NOMO-1 treated with dmso at 0.1 percent for 144 hours (cell line): ENCODE measurements around the gene PNPLA3.

Experiments
- DNase-seq: peaks from one replicate; lab custom pipeline; 2025; ENCODE audit not compliant: unreplicated experiment; lab: John Stamatoyannopoulos, UW

PNPLA3 gene

GRCh38 chr22:43957871-43958270 lies 34.3 kb downstream of the PNPLA3 start:
- no peak for DNase-seq

DNA sequence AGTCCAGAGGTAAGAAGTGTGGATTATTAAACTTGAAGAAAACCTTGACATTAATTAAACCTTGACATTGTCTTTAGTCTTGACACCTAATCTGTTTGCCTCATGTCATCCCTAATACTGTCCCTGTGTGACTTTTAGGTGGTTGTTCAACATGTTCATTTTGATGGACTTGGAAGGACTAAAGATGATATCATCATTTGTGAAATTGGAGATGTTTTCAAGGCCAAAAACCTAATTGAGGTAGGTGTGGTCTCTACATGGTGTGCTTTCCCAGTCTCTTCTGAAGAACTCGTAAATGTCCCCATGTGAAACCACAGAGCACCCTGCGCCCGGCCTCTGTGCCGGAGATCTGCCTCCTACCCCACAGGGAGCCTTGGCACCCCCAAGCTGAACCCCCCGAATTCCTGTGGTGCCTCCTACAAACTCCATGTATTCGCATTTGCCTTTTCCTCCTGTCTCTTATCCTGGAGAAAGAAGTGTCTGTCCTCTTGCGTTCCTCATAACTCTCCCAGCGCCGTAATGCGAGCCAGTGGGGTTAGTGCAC lies 40.8 kb downstream of the PNPLA3 start:
- no peak for DNase-seq

GRCh38 chr22:43967069-43967468 lies 43.5 kb downstream of the PNPLA3 start:
- no peak for DNase-seq

GRCh38 chr22:43968614-43969013 lies 45.0 kb downstream of the PNPLA3 start:
- no peak for DNase-seq

GRCh38 chr22:43969021-43969878 lies 45.6 kb downstream of the PNPLA3 start:
- DNase-seq = no peak

DNA sequence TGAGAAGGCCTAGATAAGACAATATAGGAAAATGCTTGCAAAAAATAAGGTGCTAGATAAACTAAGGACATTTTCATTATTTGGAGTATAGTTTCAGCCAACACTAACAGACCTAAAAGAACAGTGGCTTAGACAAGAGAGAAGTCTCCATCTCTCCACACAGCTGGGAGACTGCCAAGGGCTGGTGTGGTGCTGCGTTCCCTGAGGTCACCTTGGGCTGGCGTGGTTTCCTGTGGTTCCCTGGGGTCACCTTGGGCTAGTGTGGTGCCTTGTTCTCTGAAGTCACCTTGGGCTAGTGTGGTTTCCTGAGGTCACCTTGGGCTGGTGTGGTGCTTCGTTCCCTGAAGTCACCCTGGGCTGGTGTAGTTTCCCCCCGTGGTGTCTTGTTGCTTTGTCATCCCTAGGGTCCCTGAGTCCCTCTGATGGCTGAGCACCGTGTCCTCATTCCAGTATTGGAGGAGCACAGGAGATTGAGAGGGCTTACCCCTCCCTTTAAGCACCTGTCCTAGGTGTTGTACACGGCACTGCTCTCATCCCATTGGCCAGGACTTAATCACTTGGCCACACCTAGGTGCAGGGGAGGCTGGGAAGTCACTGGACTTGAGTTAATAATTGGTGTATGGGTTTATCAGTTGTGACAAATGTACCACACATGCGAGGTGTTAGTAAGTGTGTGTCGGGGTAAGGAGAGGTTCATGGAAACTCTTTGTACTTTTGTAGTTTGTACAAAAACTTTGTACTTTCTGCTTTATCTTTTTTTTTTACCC lies 46.6 kb downstream of the PNPLA3 start:
- DNase-seq = no peak

- DNase-seq = no peak
Measured at GRCh38 chr22:43971112-43971511, 47.5 kb downstream of the PNPLA3 start.

DNA sequence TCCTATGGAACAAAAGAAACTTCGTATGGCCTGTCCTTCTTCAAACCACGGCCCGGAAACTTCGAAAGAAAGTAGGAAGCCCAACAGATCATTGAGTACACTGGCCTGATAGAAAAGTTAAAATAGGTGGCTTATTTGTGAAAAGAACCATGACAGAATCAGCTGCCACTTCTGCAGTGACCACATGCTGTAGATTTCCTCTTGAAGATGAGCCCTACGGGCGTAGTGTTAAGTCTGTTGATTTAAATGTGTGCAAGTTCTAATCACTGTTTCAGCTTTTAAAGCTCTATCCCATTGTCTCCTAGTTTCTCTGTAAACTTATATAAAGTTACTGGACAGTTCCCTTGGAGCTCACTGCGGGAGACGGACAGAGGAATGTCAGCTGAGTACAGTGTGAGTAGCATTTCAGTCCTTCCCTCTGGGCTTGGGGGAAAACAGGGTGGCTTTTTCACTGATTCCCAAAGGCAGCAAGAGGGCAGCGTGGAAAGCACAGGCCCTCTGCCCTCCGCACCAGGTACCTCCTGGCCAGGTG lies 49.4 kb downstream of the PNPLA3 start:
- no peak for DNase-seq

- DNase-seq = no peak
Measured at GRCh38 chr22:43974028-43974545, 50.5 kb downstream of the PNPLA3 start.

DNA sequence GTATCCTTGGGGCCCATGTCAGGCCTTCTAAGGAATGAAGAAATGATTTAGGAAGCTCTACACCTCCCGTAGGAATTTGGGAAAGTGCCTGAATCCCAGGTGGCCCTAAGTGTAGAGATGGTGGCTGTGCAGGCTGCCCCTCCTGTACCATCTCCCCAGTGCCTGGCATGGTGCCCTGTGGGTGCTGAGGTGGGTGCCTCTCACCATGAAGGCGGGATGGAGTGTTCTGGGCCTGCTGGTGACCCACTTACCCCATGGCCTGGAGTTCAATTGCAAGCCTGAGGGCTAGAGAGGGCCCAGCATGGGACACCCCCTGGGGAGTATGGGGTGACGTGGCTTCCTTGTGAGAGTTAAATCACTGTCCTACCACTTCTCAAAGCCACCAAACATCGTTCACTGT lies 51.4 kb downstream of the PNPLA3 start:
- DNase-seq = no peak

GRCh38 chr22:43976861-43977795 lies 53.5 kb downstream of the PNPLA3 start:
- DNase-seq = no peak

DNA sequence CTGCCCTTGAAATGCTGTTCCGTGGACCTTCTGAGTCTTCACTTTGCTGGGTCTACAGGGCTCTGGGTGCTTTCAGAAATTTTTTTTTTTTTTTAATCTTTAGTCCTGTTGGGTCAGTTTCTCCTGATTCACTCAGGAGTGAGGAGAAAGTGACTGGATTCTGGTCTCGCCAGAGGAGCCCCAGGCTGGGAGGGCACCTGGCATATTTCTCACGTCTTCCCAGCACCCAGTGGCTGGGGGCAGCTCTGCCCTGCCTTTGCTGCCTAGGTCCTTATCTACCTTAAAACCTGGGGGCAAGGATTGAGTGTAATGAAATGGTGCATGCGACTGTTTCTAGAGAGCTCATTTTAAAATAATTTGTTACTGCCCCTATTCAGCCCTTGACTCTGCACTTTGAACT lies 55.0 kb downstream of the PNPLA3 start:
- DNase-seq = no peak

- no peak for DNase-seq
Measured at GRCh38 chr22:43980579-43980978, 57.0 kb downstream of the PNPLA3 start.

- no peak for DNase-seq
Measured at GRCh38 chr22:43980996-43981395, 57.4 kb downstream of the PNPLA3 start.

DNA sequence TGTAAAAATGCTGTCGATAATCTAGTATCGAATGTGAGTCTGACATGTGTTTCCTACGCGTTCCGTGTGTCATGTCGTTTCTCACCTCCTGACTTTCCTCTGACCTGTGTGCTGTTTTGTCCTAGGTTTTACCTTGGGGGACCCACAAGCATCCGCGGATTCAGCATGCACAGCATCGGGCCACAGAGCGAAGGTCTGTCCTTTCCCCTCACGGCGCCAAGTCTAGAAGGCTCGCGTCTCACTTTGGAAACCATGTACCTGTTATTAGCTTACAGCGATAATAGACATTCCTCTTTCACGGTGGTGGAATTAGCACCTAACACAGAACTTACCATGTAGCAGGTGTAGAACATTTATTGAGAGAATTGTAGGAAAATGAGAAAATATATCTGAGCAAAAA lies 60.2 kb downstream of the PNPLA3 start:
- DNase-seq = no peak

DNA sequence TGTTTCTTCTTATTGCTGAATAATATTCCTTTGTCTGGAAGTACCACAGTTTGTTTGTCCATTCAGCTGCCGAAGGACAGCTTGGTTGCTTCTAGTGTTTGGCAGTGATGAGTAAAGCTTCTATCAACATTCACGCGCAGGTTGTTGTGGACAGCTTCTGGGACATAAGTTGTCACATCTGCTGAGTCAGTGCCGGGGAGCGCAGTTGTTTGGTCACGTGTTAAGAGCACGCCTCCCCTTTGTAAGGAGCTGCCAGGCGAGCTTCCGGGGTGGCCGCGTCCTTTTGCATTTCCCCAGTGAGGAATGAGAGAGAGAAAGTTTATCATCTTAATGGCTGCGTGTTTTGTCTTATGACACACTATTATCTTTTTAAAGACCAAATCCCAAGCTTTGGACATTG lies 61.9 kb downstream of the PNPLA3 start:
- no peak for DNase-seq

DNA sequence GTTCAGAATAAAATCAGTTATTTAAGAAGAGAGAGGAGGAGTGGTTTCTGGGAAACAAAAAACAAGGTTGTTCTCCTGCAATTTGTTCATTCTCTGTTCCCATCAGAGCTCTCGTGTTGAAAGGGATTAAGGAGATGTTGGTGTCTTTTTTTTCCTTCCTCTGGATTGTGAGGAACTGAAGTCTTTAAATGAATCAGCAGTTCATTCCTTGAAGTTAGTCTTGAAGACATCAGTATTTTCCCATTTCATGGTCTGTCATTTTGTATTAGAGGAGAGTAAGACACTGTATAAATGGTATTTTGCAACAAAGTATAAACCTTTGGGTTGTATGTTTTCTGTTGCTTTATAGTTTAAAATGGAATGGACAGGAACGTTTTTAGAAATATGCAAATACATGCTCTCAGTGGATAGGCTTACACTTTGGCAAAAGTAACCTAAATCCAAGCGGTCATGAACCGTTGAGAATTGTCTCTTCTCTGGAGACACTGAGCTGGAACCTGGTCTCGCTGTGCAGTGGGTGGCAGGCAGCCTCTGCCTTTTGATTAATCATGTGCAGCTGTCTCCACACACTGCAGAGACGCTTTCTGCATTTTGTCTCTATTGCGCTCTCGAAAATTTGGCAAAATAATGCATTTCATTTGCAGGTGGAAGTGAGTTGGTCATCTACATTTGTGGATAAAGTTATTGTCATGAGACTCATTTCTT lies 64.7 kb downstream of the PNPLA3 start:
- DNase-seq = no peak

DNA sequence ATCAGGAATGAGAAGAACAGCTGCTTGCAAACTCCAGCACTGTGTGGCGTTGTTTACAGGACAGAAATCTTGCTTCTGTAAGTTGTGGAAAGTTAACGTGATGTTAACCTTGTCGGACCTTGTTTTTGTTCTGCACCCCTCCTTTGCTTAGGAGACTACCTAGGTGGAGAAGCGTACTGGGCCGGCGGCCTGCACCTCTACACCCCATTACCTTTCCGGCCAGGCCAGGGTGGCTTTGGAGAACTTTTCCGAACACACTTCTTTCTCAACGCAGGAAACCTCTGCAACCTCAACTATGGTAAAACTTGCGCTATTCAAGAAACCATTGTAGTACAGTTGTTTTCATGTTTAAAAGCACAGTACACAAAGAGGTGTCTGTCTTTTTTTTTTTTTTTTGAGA lies 65.4 kb downstream of the PNPLA3 start:
- no peak for DNase-seq

- no peak for DNase-seq
Measured at GRCh38 chr22:43990044-43990443, 66.4 kb downstream of the PNPLA3 start.
